Prostate gland (tissue), 2 donors: ENCODE data around the gene MTMR3.

Experiments used
- POLR2A ChIP-seq: fragments of 450-650 bp; IDR thresholded peaks from one replicate; pipeline ENCODE4 v1.6.1; 2016; ENCODE audit warnings: antibody characterized with exemption, mild to moderate bottlenecking
- POLR2AphosphoS5 ChIP-seq: sonication (generic); formaldehyde crosslinking; IDR thresholded peaks from one replicate; pipeline ENCODE4 v1.6.1; 2017; ENCODE audit warnings: antibody characterized with exemption
- TF ChIP-seq, protein P1 (sequence below), 4 experiments: fragments of 200-600 bp in 2 of 4; fragments of 450-650 bp in 2 of 4; sonication (generic) in 2 of 4; IDR thresholded peaks; 1 replicate in 3 of 4; 2 replicates in 1 of 4; pipeline ENCODE4 v1.5.1; 2016 to 2019; ENCODE audit warnings: antibody characterized with exemption in 4 of 4, mild to moderate bottlenecking in 2 of 4, moderate library complexity in 2 of 4

DNA sequence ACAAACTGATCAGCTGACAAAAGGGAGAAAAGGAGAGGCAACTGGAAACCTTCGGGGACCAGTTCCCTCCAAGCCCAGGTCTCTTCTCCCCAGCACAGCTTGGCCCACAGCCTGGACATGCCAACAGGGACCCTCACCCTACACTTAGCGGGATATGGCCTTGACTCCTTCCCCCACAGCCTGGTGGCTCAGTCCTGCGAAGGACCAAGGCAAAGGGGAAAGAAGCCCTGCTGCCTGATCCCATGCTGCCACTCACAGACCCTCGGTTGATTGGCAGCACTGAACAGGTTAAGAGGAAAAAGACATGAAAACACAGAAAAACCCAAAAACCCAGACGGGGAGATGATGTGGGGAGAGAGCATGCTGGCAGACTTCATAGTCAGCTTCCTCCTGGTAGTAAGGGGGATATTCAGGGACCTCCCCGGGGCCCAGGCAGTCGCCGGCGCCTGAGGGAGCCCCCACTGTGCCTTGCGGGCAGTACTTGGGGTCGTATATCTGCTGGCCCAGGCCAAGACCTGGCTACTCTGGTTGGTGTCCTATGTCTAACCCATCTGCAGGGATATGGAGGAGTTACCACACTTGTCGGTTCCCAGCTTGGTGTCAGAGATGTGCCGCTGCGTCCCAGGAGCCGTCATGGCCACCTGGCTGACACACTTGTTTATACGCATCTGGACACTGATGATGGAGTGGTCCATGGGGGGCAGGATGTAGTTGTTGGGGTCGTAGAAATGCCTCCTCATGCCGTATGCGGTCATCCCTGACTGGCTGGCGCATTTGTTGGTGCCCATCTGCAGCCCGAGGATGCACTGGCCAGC is 163.1 kb downstream of the MTMR3 start:
- TF ChIP-seq, protein P1, sequence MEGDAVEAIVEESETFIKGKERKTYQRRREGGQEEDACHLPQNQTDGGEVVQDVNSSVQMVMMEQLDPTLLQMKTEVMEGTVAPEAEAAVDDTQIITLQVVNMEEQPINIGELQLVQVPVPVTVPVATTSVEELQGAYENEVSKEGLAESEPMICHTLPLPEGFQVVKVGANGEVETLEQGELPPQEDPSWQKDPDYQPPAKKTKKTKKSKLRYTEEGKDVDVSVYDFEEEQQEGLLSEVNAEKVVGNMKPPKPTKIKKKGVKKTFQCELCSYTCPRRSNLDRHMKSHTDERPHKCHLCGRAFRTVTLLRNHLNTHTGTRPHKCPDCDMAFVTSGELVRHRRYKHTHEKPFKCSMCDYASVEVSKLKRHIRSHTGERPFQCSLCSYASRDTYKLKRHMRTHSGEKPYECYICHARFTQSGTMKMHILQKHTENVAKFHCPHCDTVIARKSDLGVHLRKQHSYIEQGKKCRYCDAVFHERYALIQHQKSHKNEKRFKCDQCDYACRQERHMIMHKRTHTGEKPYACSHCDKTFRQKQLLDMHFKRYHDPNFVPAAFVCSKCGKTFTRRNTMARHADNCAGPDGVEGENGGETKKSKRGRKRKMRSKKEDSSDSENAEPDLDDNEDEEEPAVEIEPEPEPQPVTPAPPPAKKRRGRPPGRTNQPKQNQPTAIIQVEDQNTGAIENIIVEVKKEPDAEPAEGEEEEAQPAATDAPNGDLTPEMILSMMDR (IDR thresholded peaks at IDR 0.05), result no peak
- TF ChIP-seq POLR2AphosphoS5, result no peak
- no peak for TF ChIP-seq POLR2A
